NCI-H2029 (cell line): ENCODE data around the gene NAA16.
"Not testable (repeated sequence)": the region's sequence is repeated elsewhere in the genome, so short reads cannot be mapped to it uniquely, and the experiment has no call there.

Source experiments
- DNase-seq: peaks from one replicate; lab custom pipeline; 2025; lab: John Stamatoyannopoulos, UW

NAA16 gene

GRCh38 chr13:41310963-41311405, at the start of gene NAA16:
NAA16 (plus strand) TSS chr13:41311267; CDS start chr13:41311529, 262 bp downstream.
- DNase-seq, result peak; percentile 7

DNA sequence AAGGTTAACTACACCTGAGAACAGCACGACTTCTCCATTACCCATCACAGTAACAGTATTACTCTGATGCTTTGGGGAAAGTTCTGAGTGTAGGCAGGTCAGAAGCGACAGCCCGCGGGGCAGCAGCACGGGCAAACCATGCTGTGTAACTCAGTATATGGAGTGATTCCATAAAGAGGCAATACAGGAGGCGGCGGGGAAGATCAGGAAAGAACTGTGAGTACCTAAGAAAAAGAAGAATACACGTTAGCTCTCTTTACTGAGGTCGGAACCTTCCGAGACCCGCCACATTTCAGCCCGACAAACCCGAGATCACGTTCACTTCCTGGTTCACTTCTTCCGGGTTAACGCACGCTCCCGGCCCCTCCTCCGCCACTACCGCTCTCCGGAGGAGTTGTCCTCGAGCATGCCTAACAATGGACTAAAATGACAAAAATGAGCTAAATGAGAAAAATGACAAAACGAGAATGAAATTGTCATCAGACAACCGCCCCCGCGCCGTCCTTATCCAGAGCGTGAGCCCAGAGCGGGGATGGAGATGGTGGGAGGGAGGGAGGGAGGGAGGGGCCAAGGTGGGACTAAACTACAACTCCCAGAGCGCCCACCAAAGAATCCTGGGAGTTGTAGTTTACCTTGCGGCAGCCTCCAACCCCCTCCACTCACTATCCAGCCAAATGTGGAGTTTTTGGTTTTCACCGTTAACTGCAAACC, 47.7 kb upstream of the NAA16 start, which contains the start of gene MTRF1:
Gene MTRF1 (minus strand): TSS at position 316 of the 711 bp plus-strand sequence. CDS start 2,669 bp downstream, outside the sequence.
- DNase-seq, result peak; percentile 40

DNA sequence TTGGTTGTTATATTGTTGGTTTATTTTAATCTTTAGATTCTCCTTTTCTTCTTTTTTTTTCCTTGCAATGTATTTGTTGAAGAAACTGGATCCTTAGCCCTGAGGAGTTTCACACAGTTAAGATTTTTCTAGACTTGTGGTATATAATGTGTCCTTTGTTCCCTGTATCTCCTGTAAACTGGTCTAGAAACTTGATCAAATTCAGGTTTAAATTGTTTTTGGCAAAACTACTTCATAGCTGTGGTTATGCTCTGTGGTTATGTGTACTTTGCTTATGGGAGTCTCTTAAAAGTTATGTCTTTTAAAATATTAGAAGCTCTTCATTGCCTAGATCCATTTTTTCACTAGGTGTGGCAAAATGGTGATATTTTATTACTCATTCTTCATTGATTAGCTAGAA, 44.0 kb upstream of the NAA16 start:
- no peak for DNase-seq

- DNase-seq, result no peak
Observed at GRCh38 chr13:41268764-41269163, 42.3 kb upstream of the NAA16 start.

GRCh38 chr13:41271456-41272285, 39.4 kb upstream of the NAA16 start:
- no peak for DNase-seq

- no peak for DNase-seq
Observed at GRCh38 chr13:41273831-41274441, 37.1 kb upstream of the NAA16 start.

GRCh38 chr13:41274881-41275280, 36.2 kb upstream of the NAA16 start:
- no peak for DNase-seq

- DNase-seq, result no peak
Observed at GRCh38 chr13:41276824-41277223, 34.2 kb upstream of the NAA16 start.

GRCh38 chr13:41279156-41279555, 31.9 kb upstream of the NAA16 start:
- not testable (repeated sequence) for DNase-seq

- no peak for DNase-seq
Observed at GRCh38 chr13:41282129-41282571, 28.9 kb upstream of the NAA16 start.

- DNase-seq, result no peak
Observed at GRCh38 chr13:41284512-41285288, 26.4 kb upstream of the NAA16 start.

DNA sequence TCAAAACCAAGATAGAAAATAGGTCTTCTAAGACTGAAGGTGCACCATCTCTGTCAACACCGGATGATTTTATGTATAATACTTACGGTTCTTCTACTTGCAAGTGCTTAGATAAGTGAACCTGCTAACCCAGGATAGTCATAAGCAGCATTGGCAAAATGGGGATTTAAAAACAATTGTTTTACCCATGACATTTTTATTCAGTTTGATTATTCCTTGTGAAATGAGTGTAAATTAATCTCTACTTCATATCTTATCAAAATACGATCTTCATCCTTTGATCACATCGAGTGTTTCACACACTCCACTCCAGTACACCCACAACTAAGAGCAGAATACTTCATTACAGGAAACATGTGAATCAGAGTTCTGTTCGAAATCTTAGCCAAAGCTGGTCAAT, 24.7 kb upstream of the NAA16 start:
- no peak for DNase-seq

GRCh38 chr13:41289463-41289881, 21.6 kb upstream of the NAA16 start:
- no peak for DNase-seq

GRCh38 chr13:41291246-41291645, 19.8 kb upstream of the NAA16 start:
- DNase-seq, result no peak

- no peak for DNase-seq
Observed at GRCh38 chr13:41293272-41293671, 17.8 kb upstream of the NAA16 start.

GRCh38 chr13:41294914-41295313, 16.2 kb upstream of the NAA16 start:
- DNase-seq, result no peak

GRCh38 chr13:41295973-41296372, 15.1 kb upstream of the NAA16 start:
- no peak for DNase-seq

GRCh38 chr13:41296879-41297646, 14.0 kb upstream of the NAA16 start:
- DNase-seq, result no peak

GRCh38 chr13:41299316-41300094, 11.6 kb upstream of the NAA16 start:
- no peak for DNase-seq

DNA sequence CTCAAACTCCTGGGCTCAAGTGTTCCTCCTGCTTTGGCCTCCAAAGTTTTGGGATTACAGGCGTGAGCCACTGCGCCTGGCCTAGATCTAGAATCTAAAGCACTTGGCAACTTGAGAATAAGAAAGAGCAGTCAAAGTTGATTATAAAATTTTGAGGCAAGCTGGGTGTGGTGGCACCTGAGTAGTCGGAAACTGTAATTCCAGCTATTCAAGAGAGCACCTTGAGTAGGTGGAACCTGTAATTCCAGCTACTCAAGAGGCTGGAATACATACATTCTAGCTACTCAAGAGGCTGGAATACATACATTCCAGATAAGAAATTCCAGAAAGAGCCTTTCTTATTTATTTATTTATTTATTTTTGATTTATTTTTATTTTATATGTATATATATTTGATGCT, 8.3 kb upstream of the NAA16 start:
- no peak for DNase-seq
